Heart left ventricle (tissue), 16 donors: ENCODE results near the gene EPC2. TPM values are rescaled to one million over a fixed set of nuclear protein-coding genes. Genes with fewer than 3 reads are reported as not detected.
"Not testable (repeated sequence)": the region's sequence is repeated elsewhere in the genome, so short reads cannot be mapped to it uniquely, and the experiment has no call there.

Experiments used
- ATAC-seq, 4 donors: fragments of 200-7000 bp; cut with Tn5 transposase; one replicate each; pipeline ENCODE4 v1.9.1; 2020 to 2022; ENCODE audit warnings: moderate library complexity in 4 of 4, mild to moderate bottlenecking in 3 of 4, moderate number of reproducible peaks in 1 of 4
- DNase-seq, 5 donors: peaks; one replicate each; pipeline ENCODE4 v3.0.0-alpha.2; 2020
- H3K27ac ChIP-seq, 12 donors: fragments of 200-600 bp; sonication (generic) in 4 of 12; one replicate each; pipeline versions ENCODE4 v1.5.0 to v1.8.0; 2016 to 2022; ENCODE audit warnings: mild to moderate bottlenecking in 2 of 12
- H3K27me3 ChIP-seq, 9 donors: fragments of 200-600 bp; sonication (generic) in 2 of 9; one replicate each; pipeline versions ENCODE4 v1.5.1 to v1.8.0; 2016 to 2022; ENCODE audit warnings: mild to moderate bottlenecking in 3 of 9
- H3K36me3 ChIP-seq, 9 donors: fragments of 200-600 bp; sonication (generic) in 2 of 9; one replicate each; pipeline versions ENCODE4 v1.5.0 to v1.8.0; 2018 to 2022; ENCODE audit warnings: mild to moderate bottlenecking in 2 of 9
- H3K4me1 ChIP-seq, 12 donors: fragments of 200-600 bp; sonication (generic) in 4 of 12; one replicate each; pipeline versions ENCODE4 v1.5.0 to v1.8.0; 2016 to 2022; ENCODE audit warnings: mild to moderate bottlenecking in 3 of 12
- H3K4me3 ChIP-seq, 12 donors: fragments of 200-600 bp; sonication (generic) in 4 of 12; one replicate each; pipeline versions ENCODE4 v1.5.0 to v1.8.0; 2017 to 2022; ENCODE audit warnings: mild to moderate bottlenecking in 9 of 12, moderate library complexity in 4 of 12
- H3K9me3 ChIP-seq, 12 donors: fragments of 200-600 bp; sonication (generic) in 4 of 12; one replicate each; pipeline versions ENCODE4 v1.5.0 to v1.8.0; 2016 to 2022; ENCODE audit warnings: mild to moderate bottlenecking in 1 of 12
- CTCF ChIP-seq, 12 donors: fragments of 200-600 bp; sonication (generic) in 4 of 12; IDR thresholded peaks; one replicate each; pipeline versions ENCODE4 v1.5.0 to v1.8.0; 2018 to 2022; ENCODE audit warnings: antibody characterized with exemption in 12 of 12, mild to moderate bottlenecking in 5 of 12
- POLR2A ChIP-seq, 2 donors: fragments of 450-650 bp; IDR thresholded peaks; one replicate each; pipeline ENCODE4 v1.6.1; 2017; ENCODE audit warnings: antibody characterized with exemption in 2 of 2, mild to moderate bottlenecking in 2 of 2, moderate library complexity in 2 of 2
- WGBS, 4 donors: extraction: QIAGEN DNeasy Blood & Tissue Kit in 2 of 4; methylation state at CpG; one replicate each; pipeline versions ENCODE4 v1.1.5 to v1.1.7; 2013 to 2018; 5-methylcytosine and 5-hydroxymethylcytosine counted together
- intact Hi-C, 10 donors: fragments of 100-400 bp; cut with DNase I; formaldehyde crosslinking; loops; one replicate each; pipeline versions ENCODE4 v1.11.1 to v1.14.2; 2022
- polyA plus RNA-seq, 2 donors: library from polyadenylated mRNA; stranded (reverse); fragments of 200-250 nt; gene quantifications; one replicate each; pipeline ENCODE4 v1.2.3, GENCODE V29; 2013
- total RNA-seq, 9 donors: library from RNA; depleted of rRNA in 2 of 9; stranded (reverse); fragments of >200 nt in 2 of 9; fragmentation: NEBNext Ultra II Directional in 3 of 9; extraction: Animal tissue kit (Norgen Biotek cat#: 25700) in 3 of 9; gene quantifications; one replicate each; pipeline versions ENCODE4 v1.1.0 to v1.2.4, GENCODE V29; 2016 to 2023
- donor health status: ischemic (EF 13 %, LVEDD 7.1; RV severe dilation, severe dysfunction).
- donor health status: healthy with polysubstance abuse.
- donor health status: DM: no; HTN: yes; CAD: no.
- donor health status: DM: no; HTN: no; CAD: no.
- donor health status: ischemic (EF 25% LVEDD 6.9; RV normal size, moderate dysfunction).
- donor health status: ischemic (EF 25% LVEDD 5.7; RV mildly dilated, moderate dysfunction).
- donor health status: healthy.
- donor health status: DM: yes; HTN: yes; CAD: no.
- donor health status: ischemic (EF 35%, LVEDD 5.7; RV mildly dilated, moderate dysfunction).
- donor health status: nonischemic (EF 11% LVEDD 7.7; RV severe dilation, severe dysfunction).
- donor health status: DM: yes; HTN: yes; CAD: no.
- donor health status: PGD.
- donor health status: ischemic (EF 29% LVEDD 5.4; RV normal size, mild dysfunction).
- donor health status: nonischemic (EF 23%, LVEDD 6.1; RV moderate dilation, normal function).

The EPC2 gene
- total and polyA plus RNA-seq, 11 donors, result 5.6 to 27.1 (median 19.3) TPM

GRCh38 chr2:148674063-148675020 is 29.8 kb downstream of the EPC2 start:
- Histone ChIP-seq H3K4me1 (peaks cover 0 to 54% (median 28%) of the 10 kb centered on the region in 12 donors), H3K27ac (no peak overlapping the region), H3K27me3 (no peaks in the 10 kb centered on the region), H3K4me3 (no peak overlapping the region), H3K36me3 (no peaks in the 10 kb centered on the region), H3K9me3 (peaks cover 0 to 21% (median 0%) of the 10 kb centered on the region in 12 donors)
- ATAC-seq (peak in 1 of 4 donors; percentile 24), DNase-seq (no peak)
- intact Hi-C loops, result no loop called here
- 71 to 78% (median 76%) methylated on average over 2 of the region's 2 CpGs for WGBS, 4 donors
- TF ChIP-seq POLR2A (IDR thresholded peaks at IDR 0.05) (no peak), CTCF (IDR thresholded peaks at IDR 0.05) (peak in 9 of 12 donors; percentile 13 to 51 (median 37))

DNA sequence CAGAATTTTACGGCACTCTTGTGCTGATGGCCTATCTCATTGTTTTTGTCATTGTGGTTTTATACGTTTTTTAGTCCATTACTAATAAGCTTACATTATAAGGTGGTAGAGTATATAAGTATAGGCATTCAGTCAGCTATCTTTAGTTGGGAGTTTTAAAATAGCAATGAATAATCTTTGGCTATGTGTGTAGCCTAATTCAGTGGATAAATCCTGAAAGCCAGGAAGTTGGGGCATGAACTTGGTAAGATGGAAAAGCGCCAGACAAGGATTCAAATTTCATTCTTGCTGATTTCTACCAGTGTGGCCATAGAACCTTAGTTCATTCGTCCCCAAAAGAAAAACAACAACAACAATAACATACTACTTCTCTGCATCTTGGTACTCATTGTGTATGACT is 31.2 kb downstream of the EPC2 start:
- DNase-seq (no peak), ATAC-seq (peak in 1 of 4 donors; percentile 36)
- Histone ChIP-seq H3K36me3 (no peaks in the 10 kb centered on the region), H3K27me3 (no peaks in the 10 kb centered on the region), H3K9me3 (peaks cover 0 to 21% (median 0%) of the 10 kb centered on the region in 12 donors), H3K27ac (no peak overlapping the region), H3K4me1 (peaks cover 0 to 49% (median 30%) of the 10 kb centered on the region in 12 donors), H3K4me3 (no peak overlapping the region)
- TF ChIP-seq POLR2A (IDR thresholded peaks at IDR 0.05) (no peak), CTCF (IDR thresholded peaks at IDR 0.05) (no peak)
- intact Hi-C loops, result no loop called here
- WGBS, 4 donors, result 40 to 57% (median 47%) methylated on average over 4 of the region's 4 CpGs

DNA sequence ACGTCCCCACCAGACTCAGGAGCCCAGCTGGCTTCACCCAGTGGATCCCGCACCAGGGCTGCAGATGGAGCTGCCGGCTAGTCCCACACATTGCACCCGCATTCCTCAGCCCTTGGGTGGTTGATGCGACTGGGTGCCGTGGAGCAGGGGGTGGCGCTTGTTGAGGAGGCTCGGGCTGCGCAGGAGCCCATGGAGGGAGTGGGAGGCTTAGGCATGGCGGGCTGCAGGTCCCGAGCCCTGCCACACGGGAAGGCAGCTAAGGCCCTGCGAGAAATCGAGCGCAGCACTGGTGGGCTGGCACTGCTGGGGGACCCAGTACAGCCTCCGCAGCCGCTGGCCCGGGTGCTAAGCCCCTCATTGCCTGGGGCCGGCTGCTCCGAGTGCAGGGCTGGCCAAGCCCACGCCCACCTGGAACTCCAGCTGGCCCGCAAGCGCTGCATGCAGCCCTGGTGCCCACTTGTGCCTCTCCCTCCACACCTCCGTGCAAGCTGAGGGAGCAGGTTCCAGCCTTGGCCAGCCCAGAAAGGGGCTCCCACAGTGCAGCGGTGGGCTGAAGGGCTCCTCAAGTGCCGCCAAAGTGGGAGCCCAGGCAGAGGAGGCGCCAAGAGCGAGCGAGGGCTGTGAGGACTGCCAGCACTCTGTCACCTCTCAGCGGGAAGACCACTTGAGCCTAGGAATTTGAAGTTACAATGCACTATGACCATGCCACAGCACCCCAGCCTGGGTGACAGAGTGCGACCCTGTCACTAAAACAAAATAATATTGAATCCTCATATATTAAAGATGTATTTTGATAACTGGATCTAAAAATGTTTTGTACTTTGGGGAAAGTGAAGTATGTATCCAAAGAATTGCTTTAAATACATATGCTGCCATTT is 34.0 kb downstream of the EPC2 start:
- ATAC-seq (peak in 1 of 4 donors; percentile 31), DNase-seq (peak in 1 of 5 donors; percentile 50)
- H3K9me3 ChIP-seq, H3K27me3 ChIP-seq, H3K4me3 ChIP-seq, H3K36me3 ChIP-seq, intact Hi-C loops, H3K27ac ChIP-seq: not testable (repeated sequence)
- 86 to 95% (median 95%) methylated on average over 22 to 31 of the region's 31 CpGs for WGBS, 4 donors
- H3K4me1 ChIP-seq, result peaks cover 0 to 47% (median 28%) of the 10 kb centered on the region in 12 donors

GRCh38 chr2:148680462-148680861 is 35.9 kb downstream of the EPC2 start:
- Histone ChIP-seq H3K4me1 (peaks cover 0 to 32% (median 18%) of the 10 kb centered on the region in 12 donors), H3K4me3 (no peak overlapping the region), H3K9me3 (peaks cover 0 to 5% (median 0%) of the 10 kb centered on the region in 12 donors), H3K27ac (no peak overlapping the region), H3K27me3 (no peaks in the 10 kb centered on the region), H3K36me3 (no peaks in the 10 kb centered on the region)
- 66 to 74% (median 72%) methylated on average over 3 of the region's 3 CpGs for WGBS, 4 donors
- TF ChIP-seq CTCF (IDR thresholded peaks at IDR 0.05), result no peak
- no peak for TF ChIP-seq POLR2A (IDR thresholded peaks at IDR 0.05)
- intact Hi-C loops, result loop anchor here in 1 of 10 donors (5.0 kb wide), 1 partner anchor 33 kb away; no protein-coding TSS in a partner anchor
- DNase-seq, result no peak
- no peak for ATAC-seq
